IPS-20b (cell line): ENCODE measurements around the gene RAB10.
"Not testable (repeated sequence)": the region's sequence is repeated elsewhere in the genome, so short reads cannot be mapped to it uniquely, and the experiment has no call there.

Source experiments
- H3K27ac ChIP-seq: one replicate; pipeline ENCODE4 v1.5.1; 2013; ENCODE audit warnings: low read length
- H3K27me3 ChIP-seq: 2 replicates; pipeline ENCODE4 v1.6.1; 2013; ENCODE audit warnings: mild to moderate bottlenecking, low read length, inconsistent platforms; ENCODE audit not compliant: insufficient read depth
- H3K36me3 ChIP-seq: 2 replicates; pipeline ENCODE4 v1.6.1; 2013; ENCODE audit warnings: low read depth, mild to moderate bottlenecking, inconsistent platforms, low read length, moderate library complexity; ENCODE audit not compliant: insufficient read depth
- H3K4me1 ChIP-seq: 2 replicates; pipeline ENCODE4 v1.6.1; 2013; ENCODE audit warnings: mild to moderate bottlenecking, control low read depth, inconsistent platforms, low read length, moderate library complexity; ENCODE audit not compliant: insufficient read depth
- H3K4me3 ChIP-seq: 2 replicates; pipeline ENCODE4 v1.5.1; 2013; ENCODE audit warnings: mild to moderate bottlenecking, low read length, inconsistent platforms
- H3K9ac ChIP-seq: 2 replicates; pipeline ENCODE4 v1.6.1; 2013; ENCODE audit warnings: low read depth, mild to moderate bottlenecking, inconsistent platforms, low read length, moderate library complexity
- H3K9me3 ChIP-seq: 2 replicates; pipeline ENCODE4 v1.6.1; 2013; ENCODE audit warnings: mild to moderate bottlenecking, low read depth, low read length, inconsistent platforms; ENCODE audit not compliant: insufficient read depth

RAB10 gene

GRCh38 chr2:26081556-26081955 lies 47.7 kb downstream of the RAB10 start:
- peaks cover 12% of the 10 kb centered on the region for H3K9me3 ChIP-seq
- 0 out of 2 replicates have a peak, but pooled peaks cover 4% of the 10 kb centered on the region for H3K4me1 ChIP-seq
- peaks cover 8% of the 10 kb centered on the region; the same call in 1 of the 2 replicates for H3K36me3 ChIP-seq

GRCh38 chr2:26086155-26086637 lies 52.3 kb downstream of the RAB10 start:
- Histone ChIP-seq H3K27ac (no peak overlapping the region), H3K27me3 (no peaks in the 10 kb centered on the region), H3K9me3 (0 out of 2 replicates have a peak, but pooled peaks cover 2% of the 10 kb centered on the region), H3K9ac (no peak overlapping the region), H3K4me1 (peaks cover 10% of the 10 kb centered on the region; the same call in 1 of the 2 replicates), H3K4me3 (no peak overlapping the region), H3K36me3 (0 out of 2 replicates have a peak, but pooled peaks cover 4% of the 10 kb centered on the region)

More at GRCh38 chr2:26081556-26081955, 47.7 kb downstream of the RAB10 start:
- no peak overlapping the region for H3K4me3 ChIP-seq
- no peaks in the 10 kb centered on the region for H3K27me3 ChIP-seq
- H3K27ac ChIP-seq, result no peak overlapping the region
- no peak overlapping the region for H3K9ac ChIP-seq

GRCh38 chr2:26086779-26087178 lies 52.9 kb downstream of the RAB10 start:
- Histone ChIP-seq H3K36me3 (0 out of 2 replicates have a peak, but pooled peaks cover 4% of the 10 kb centered on the region), H3K9ac (no peak overlapping the region), H3K27me3 (no peaks in the 10 kb centered on the region), H3K4me3 (no peak overlapping the region), H3K9me3 (no peaks in the 10 kb centered on the region), H3K27ac (no peak overlapping the region), H3K4me1 (peaks cover 10% of the 10 kb centered on the region; the same call in 1 of the 2 replicates)

- H3K9ac ChIP-seq, result no peak overlapping the region
- no peaks in the 10 kb centered on the region for H3K27me3 ChIP-seq
- no peaks in the 10 kb centered on the region for H3K9me3 ChIP-seq
- no peak overlapping the region for H3K4me3 ChIP-seq
- H3K4me1 ChIP-seq, result peaks cover 6% of the 10 kb centered on the region; the same call in 1 of the 2 replicates
- H3K36me3 ChIP-seq, result 0 out of 2 replicates have a peak, but pooled peaks cover 4% of the 10 kb centered on the region
- no peak overlapping the region for H3K27ac ChIP-seq
Measured at GRCh38 chr2:26088038-26088643, 54.3 kb downstream of the RAB10 start.

- peaks cover 11% of the 10 kb centered on the region for H3K36me3 ChIP-seq
- H3K27ac ChIP-seq, H3K9me3 ChIP-seq, H3K4me1 ChIP-seq, H3K4me3 ChIP-seq, H3K9ac ChIP-seq, H3K27me3 ChIP-seq: not testable (repeated sequence)
Measured at GRCh38 chr2:26088931-26089330, 55.0 kb downstream of the RAB10 start.

GRCh38 chr2:26089337-26089736 lies 55.5 kb downstream of the RAB10 start:
- no peaks in the 10 kb centered on the region for H3K27me3 ChIP-seq
- H3K4me3 ChIP-seq, result no peak overlapping the region
- peaks cover 11% of the 10 kb centered on the region for H3K36me3 ChIP-seq
- no peaks in the 10 kb centered on the region for H3K9me3 ChIP-seq
- H3K4me1 ChIP-seq, result peaks cover 6% of the 10 kb centered on the region; the same call in 1 of the 2 replicates
- H3K9ac ChIP-seq, result no peak overlapping the region
- H3K27ac ChIP-seq, result no peak overlapping the region

GRCh38 chr2:26095758-26096157 lies 61.9 kb downstream of the RAB10 start:
- no peak overlapping the region for H3K27ac ChIP-seq
- H3K4me1 ChIP-seq, result peaks cover 9% of the 10 kb centered on the region
- H3K36me3 ChIP-seq, result peaks cover 29% of the 10 kb centered on the region
- no peaks in the 10 kb centered on the region for H3K27me3 ChIP-seq
- no peak overlapping the region for H3K4me3 ChIP-seq
- no peaks in the 10 kb centered on the region for H3K9me3 ChIP-seq
- H3K9ac ChIP-seq, result no peak overlapping the region

- Histone ChIP-seq H3K9me3 (peaks cover 3% of the 10 kb centered on the region; the same call in 1 of the 2 replicates), H3K9ac (no peak overlapping the region), H3K36me3 (peaks cover 55% of the 10 kb centered on the region), H3K4me1 (peaks cover 9% of the 10 kb centered on the region), H3K4me3 (no peak overlapping the region), H3K27me3 (no peaks in the 10 kb centered on the region), H3K27ac (no peak overlapping the region)
Measured at GRCh38 chr2:26099933-26100332, 66.0 kb downstream of the RAB10 start.

GRCh38 chr2:26100384-26100783 lies 66.5 kb downstream of the RAB10 start:
- Histone ChIP-seq H3K9me3 (peaks cover 3% of the 10 kb centered on the region; the same call in 1 of the 2 replicates), H3K27me3 (no peaks in the 10 kb centered on the region), H3K27ac (no peak overlapping the region), H3K36me3 (peaks cover 60% of the 10 kb centered on the region), H3K4me1 (peaks cover 9% of the 10 kb centered on the region), H3K4me3 (no peak overlapping the region), H3K9ac (no peak overlapping the region)

GRCh38 chr2:26103752-26104151 lies 69.9 kb downstream of the RAB10 start:
- no peak overlapping the region for H3K4me3 ChIP-seq
- no peaks in the 10 kb centered on the region for H3K27me3 ChIP-seq
- H3K4me1 ChIP-seq, result peaks cover under 1% of the 10 kb centered on the region; the same call in 1 of the 2 replicates
- no peak overlapping the region for H3K9ac ChIP-seq
- H3K27ac ChIP-seq, result no peak overlapping the region
- H3K36me3 ChIP-seq, result peaks cover 59% of the 10 kb centered on the region
- H3K9me3 ChIP-seq, result peaks cover 3% of the 10 kb centered on the region; the same call in 1 of the 2 replicates

GRCh38 chr2:26108701-26109100 lies 74.8 kb downstream of the RAB10 start:
- H3K36me3 ChIP-seq, result peaks cover 56% of the 10 kb centered on the region
- H3K27me3 ChIP-seq, H3K9me3 ChIP-seq: not testable (repeated sequence)

GRCh38 chr2:26112201-26112600 lies 78.3 kb downstream of the RAB10 start:
- no peaks in the 10 kb centered on the region for H3K9me3 ChIP-seq
- no peak overlapping the region for H3K4me3 ChIP-seq
- H3K4me1 ChIP-seq, result no peaks in the 10 kb centered on the region
- no peak overlapping the region for H3K9ac ChIP-seq
- no peak overlapping the region for H3K27ac ChIP-seq
- no peaks in the 10 kb centered on the region for H3K27me3 ChIP-seq
- H3K36me3 ChIP-seq, result peaks cover 52% of the 10 kb centered on the region

More at GRCh38 chr2:26108701-26109100, 74.8 kb downstream of the RAB10 start:
- H3K4me3 ChIP-seq, H3K4me1 ChIP-seq, H3K27ac ChIP-seq, H3K9ac ChIP-seq: not testable (repeated sequence)
